ENCODE measurements around the gene GPR89B.

DNA sequence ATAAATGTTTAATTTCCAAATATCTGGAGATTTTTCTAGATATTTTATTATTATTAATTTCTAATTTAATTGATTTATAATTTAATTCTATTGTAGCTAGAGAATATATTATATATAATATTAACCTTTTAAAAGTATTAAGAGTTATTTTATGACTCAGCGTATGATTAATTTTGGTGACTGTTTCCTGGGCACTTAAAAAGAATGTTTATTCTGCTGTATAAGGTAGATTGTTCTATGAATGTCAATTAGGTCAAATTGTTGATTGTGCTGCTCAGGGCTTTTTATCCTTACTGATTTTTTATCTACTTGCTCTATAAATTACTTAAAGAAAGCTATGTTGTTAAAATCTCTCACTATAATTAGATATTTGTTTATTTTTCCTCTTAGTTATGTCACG lies 45.7 kb upstream of the GPR89B start:
- TF ChIP-seq, protein P1, sequence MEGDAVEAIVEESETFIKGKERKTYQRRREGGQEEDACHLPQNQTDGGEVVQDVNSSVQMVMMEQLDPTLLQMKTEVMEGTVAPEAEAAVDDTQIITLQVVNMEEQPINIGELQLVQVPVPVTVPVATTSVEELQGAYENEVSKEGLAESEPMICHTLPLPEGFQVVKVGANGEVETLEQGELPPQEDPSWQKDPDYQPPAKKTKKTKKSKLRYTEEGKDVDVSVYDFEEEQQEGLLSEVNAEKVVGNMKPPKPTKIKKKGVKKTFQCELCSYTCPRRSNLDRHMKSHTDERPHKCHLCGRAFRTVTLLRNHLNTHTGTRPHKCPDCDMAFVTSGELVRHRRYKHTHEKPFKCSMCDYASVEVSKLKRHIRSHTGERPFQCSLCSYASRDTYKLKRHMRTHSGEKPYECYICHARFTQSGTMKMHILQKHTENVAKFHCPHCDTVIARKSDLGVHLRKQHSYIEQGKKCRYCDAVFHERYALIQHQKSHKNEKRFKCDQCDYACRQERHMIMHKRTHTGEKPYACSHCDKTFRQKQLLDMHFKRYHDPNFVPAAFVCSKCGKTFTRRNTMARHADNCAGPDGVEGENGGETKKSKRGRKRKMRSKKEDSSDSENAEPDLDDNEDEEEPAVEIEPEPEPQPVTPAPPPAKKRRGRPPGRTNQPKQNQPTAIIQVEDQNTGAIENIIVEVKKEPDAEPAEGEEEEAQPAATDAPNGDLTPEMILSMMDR (IDR thresholded peaks at IDR 0.05) = no peak
- TF ChIP-seq POLR2AphosphoS5 (IDR thresholded peaks at IDR 0.05; ENCODE audit: insufficient read depth in 1 of 2, low read depth in 1 of 2) (no peak), POLR2A (IDR thresholded peaks at IDR 0.05) (no peak)
